GM19025 (cell line): Measurements from ENCODE around the gene PDCD2.
A peak's percentile ranks its signal among the peaks of the same experiment; 100 is the strongest.
"Not testable (repeated sequence)": the region's sequence is repeated elsewhere in the genome, so short reads cannot be mapped to it uniquely, and the experiment has no call there.

ENCODE experiments used
- ATAC-seq: cut with Tn5 transposase; IDR thresholded peaks from one replicate; pipeline ENCODE4 v1.9.1; 2021; ENCODE audit warnings: mild to moderate bottlenecking, low read depth, moderate library complexity; ENCODE audit not compliant: unreplicated experiment

Gene PDCD2

GRCh38 chr6:170584181-170584953 lies at the start of gene PDCD2:
Gene PDCD2, minus strand, starts transcription at chr6:170584637. Its CDS starts 56 bp downstream, at chr6:170584581.
- ATAC-seq = peak; percentile 99

GRCh38 chr6:170616020-170616554 lies 31.6 kb upstream of the PDCD2 start:
- not testable (repeated sequence) for ATAC-seq

GRCh38 chr6:170612256-170612804 lies 27.9 kb upstream of the PDCD2 start:
- peak; percentile 74 for ATAC-seq

- ATAC-seq = not testable (repeated sequence)
These were observed 24.8 kb upstream of the PDCD2 start for GRCh38 chr6:170609225-170609624.

GRCh38 chr6:170605574-170606259 lies 21.3 kb upstream of the PDCD2 start:
- ATAC-seq = no peak

- ATAC-seq = no peak
These were observed 12.8 kb upstream of the PDCD2 start for GRCh38 chr6:170597278-170597677.

- no peak for ATAC-seq
These were observed 12.0 kb upstream of the PDCD2 start for GRCh38 chr6:170596426-170596825.

- ATAC-seq = no peak
These were observed 6.3 kb upstream of the PDCD2 start for GRCh38 chr6:170590725-170591124.

GRCh38 chr6:170584954-170585498 lies 589 bp upstream of the PDCD2 start:
- ATAC-seq = peak; percentile 25

GRCh38 chr6:170583756-170584180 lies 669 bp downstream of the PDCD2 start:
- no peak for ATAC-seq

GRCh38 chr6:170578909-170579308 lies 5.5 kb downstream of the PDCD2 start:
- ATAC-seq = no peak

GRCh38 chr6:170575250-170575649 lies 9.2 kb downstream of the PDCD2 start:
- ATAC-seq = no peak

GRCh38 chr6:170572704-170573466 lies 11.6 kb downstream of the PDCD2 start:
- no peak for ATAC-seq

- ATAC-seq = no peak
These were observed 19.4 kb downstream of the PDCD2 start for GRCh38 chr6:170564936-170565530.

GRCh38 chr6:170561555-170561954 lies 22.9 kb downstream of the PDCD2 start:
- no peak for ATAC-seq

- ATAC-seq = no peak
These were observed 29.1 kb downstream of the PDCD2 start for GRCh38 chr6:170555305-170555704.

- ATAC-seq = no peak
These were observed 29.7 kb downstream of the PDCD2 start for GRCh38 chr6:170554796-170555137.

GRCh38 chr6:170554013-170554795 lies 30.2 kb downstream of the PDCD2 start, which contains the start of gene TBP:
Gene TBP, plus strand, starts transcription at chr6:170554369. Its CDS starts 2,661 bp downstream, at chr6:170557030.
- ATAC-seq = peak; percentile 93

- peak; percentile 26 for ATAC-seq
These were observed 30.9 kb downstream of the PDCD2 start for GRCh38 chr6:170553534-170554012.
